ENCODE data around the gene MDFIC. TPM values are rescaled to one million over a fixed set of nuclear protein-coding genes. Genes with fewer than 3 reads are reported as not detected.

MDFIC gene
- polyA plus RNA-seq, 1 donor (not counting 4 experiments of a cell fraction or from before 2014, with no cell fraction given): 8.5 TPM

DNA sequence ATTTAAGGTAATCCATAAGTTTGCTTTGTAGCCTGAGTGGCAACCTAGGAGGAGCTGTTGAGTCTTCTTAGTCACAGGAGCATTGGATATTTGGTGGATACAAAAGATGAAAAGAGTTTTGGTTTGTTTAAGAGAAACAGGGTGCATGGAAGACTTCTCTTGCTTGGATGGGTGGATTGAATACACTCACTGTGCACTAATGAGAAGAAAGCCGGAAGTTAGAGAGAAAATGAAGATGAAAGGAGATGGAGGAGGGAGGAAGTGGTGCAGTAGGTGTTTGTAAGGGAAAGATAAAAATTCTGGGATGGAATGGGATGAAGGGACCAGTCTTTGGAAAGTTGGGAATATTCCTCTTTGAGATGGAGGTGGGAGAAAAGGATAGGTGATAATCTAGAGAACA is 7.7 kb downstream of the MDFIC start:
- no peak for TF ChIP-seq EZH2 (IDR thresholded peaks at IDR 0.05; ENCODE audit: low read length)
- TF ChIP-seq, protein P1, sequence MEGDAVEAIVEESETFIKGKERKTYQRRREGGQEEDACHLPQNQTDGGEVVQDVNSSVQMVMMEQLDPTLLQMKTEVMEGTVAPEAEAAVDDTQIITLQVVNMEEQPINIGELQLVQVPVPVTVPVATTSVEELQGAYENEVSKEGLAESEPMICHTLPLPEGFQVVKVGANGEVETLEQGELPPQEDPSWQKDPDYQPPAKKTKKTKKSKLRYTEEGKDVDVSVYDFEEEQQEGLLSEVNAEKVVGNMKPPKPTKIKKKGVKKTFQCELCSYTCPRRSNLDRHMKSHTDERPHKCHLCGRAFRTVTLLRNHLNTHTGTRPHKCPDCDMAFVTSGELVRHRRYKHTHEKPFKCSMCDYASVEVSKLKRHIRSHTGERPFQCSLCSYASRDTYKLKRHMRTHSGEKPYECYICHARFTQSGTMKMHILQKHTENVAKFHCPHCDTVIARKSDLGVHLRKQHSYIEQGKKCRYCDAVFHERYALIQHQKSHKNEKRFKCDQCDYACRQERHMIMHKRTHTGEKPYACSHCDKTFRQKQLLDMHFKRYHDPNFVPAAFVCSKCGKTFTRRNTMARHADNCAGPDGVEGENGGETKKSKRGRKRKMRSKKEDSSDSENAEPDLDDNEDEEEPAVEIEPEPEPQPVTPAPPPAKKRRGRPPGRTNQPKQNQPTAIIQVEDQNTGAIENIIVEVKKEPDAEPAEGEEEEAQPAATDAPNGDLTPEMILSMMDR (optimal IDR thresholded peaks at IDR 0.05 in 1 of 3, IDR thresholded peaks at IDR 0.05 in 1 of 3, conservative IDR thresholded peaks at IDR 0.05 in 1 of 3; ENCODE audit: extremely low read depth in 1 of 3, insufficient read depth in 2 of 3, low read length in 3 of 3): peak in 1 of 3 experiments; percentile 4
- H3K9me1 ChIP-seq (ENCODE audit: control insufficient read depth, extremely low read depth, insufficient read depth, low read length): no peaks in the 10 kb centered on the region
- no peak overlapping the region for H2AFZ ChIP-seq (ENCODE audit: control insufficient read depth, low read length)
- H3K9me3 ChIP-seq (ENCODE audit: control insufficient read depth, low read depth, low read length): no peaks in the 10 kb centered on the region
- dilution Hi-C loops (cut with MboI; ENCODE audit: extremely low pct_ligation_motif_present, low sequenced_read_pairs): no loop called here
- no peaks in the 10 kb centered on the region for H3K4me1 ChIP-seq (ENCODE audit: control insufficient read depth, extremely low read depth, insufficient read depth, low read length)
- H3K36me3 ChIP-seq (ENCODE audit: control insufficient read depth in 2 of 2, extremely low read depth in 1 of 2, insufficient read depth in 2 of 2, low read length in 2 of 2): no peaks in the 10 kb centered on the region
- no peaks in the 10 kb centered on the region for H3K27me3 ChIP-seq (ENCODE audit: control insufficient read depth, extremely low read depth, insufficient read depth, low read length)
- no peaks in the 10 kb centered on the region for H4K20me1 ChIP-seq (ENCODE audit: control insufficient read depth, extremely low read depth, insufficient read depth, low read length)
- H3K9ac ChIP-seq (ENCODE audit: control insufficient read depth, extremely low read depth, insufficient read depth, low read length): no peak overlapping the region
- no peak overlapping the region for H3K4me3 ChIP-seq (ENCODE audit: control insufficient read depth in 2 of 3, extremely low read depth in 1 of 3, insufficient read depth in 2 of 3, low read depth in 1 of 3, low read length in 3 of 3)
- H3K27ac ChIP-seq (ENCODE audit: control insufficient read depth, insufficient read depth, low read length): no peak overlapping the region
- H3K79me2 ChIP-seq (ENCODE audit: control insufficient read depth, insufficient read depth, low read length): no peaks in the 10 kb centered on the region
- FAIRE-seq (no peak), DNase-seq (ENCODE audit: low read depth, low spot score) (no peak)
- no peak overlapping the region for H3K4me2 ChIP-seq (ENCODE audit: control insufficient read depth, extremely low read depth, insufficient read depth, low read depth, low read length)

DNA sequence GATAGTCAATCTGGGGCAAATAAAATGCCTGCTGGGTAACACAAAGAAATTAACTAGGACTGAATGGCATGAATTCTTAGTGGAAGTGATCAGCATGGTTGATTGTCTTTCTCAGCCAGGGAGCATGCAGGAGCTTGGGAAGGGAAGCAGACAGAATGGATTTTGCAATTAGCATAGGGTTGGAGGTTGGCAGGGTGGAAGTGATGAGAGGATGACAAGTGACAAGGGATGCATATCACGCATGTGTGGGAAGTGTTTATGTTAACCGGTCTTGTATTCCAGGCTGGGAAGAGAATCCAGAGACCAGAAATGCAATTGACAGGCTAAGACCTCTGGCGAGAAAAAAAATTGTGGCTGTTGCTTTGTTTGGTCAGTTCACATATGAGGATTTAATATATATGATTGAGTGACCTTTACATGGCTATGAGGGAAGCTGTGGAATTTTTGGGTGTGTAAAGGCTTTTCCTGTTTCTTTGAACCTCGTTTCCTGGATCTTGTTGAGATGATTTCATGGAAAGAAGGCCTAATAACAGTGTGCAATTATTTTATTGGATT is 8.3 kb downstream of the MDFIC start:
- FAIRE-seq (no peak), DNase-seq (ENCODE audit: low read depth, low spot score) (no peak)
- Histone ChIP-seq H3K9me1 (ENCODE audit: control insufficient read depth, extremely low read depth, insufficient read depth, low read length) (no peaks in the 10 kb centered on the region), H3K9ac (ENCODE audit: control insufficient read depth, extremely low read depth, insufficient read depth, low read length) (no peak overlapping the region), H3K36me3 (ENCODE audit: control insufficient read depth in 2 of 2, extremely low read depth in 1 of 2, insufficient read depth in 2 of 2, low read length in 2 of 2) (no peaks in the 10 kb centered on the region), H3K27ac (ENCODE audit: control insufficient read depth, insufficient read depth, low read length) (no peak overlapping the region), H3K4me3 (ENCODE audit: control insufficient read depth in 2 of 3, extremely low read depth in 1 of 3, insufficient read depth in 2 of 3, low read depth in 1 of 3, low read length in 3 of 3) (no peak overlapping the region), H3K79me2 (ENCODE audit: control insufficient read depth, insufficient read depth, low read length) (no peaks in the 10 kb centered on the region), H3K4me2 (ENCODE audit: control insufficient read depth, extremely low read depth, insufficient read depth, low read depth, low read length) (no peak overlapping the region), H4K20me1 (ENCODE audit: control insufficient read depth, extremely low read depth, insufficient read depth, low read length) (no peaks in the 10 kb centered on the region), H2AFZ (ENCODE audit: control insufficient read depth, low read length) (no peak overlapping the region), H3K9me3 (ENCODE audit: control insufficient read depth, low read depth, low read length) (no peaks in the 10 kb centered on the region), H3K27me3 (ENCODE audit: control insufficient read depth, extremely low read depth, insufficient read depth, low read length) (no peaks in the 10 kb centered on the region), H3K4me1 (ENCODE audit: control insufficient read depth, extremely low read depth, insufficient read depth, low read length) (no peaks in the 10 kb centered on the region)
- TF ChIP-seq, protein P1 (optimal IDR thresholded peaks at IDR 0.05 in 1 of 3, IDR thresholded peaks at IDR 0.05 in 1 of 3, conservative IDR thresholded peaks at IDR 0.05 in 1 of 3; ENCODE audit: extremely low read depth in 1 of 3, insufficient read depth in 2 of 3, low read length in 3 of 3): no peak
- TF ChIP-seq EZH2 (IDR thresholded peaks at IDR 0.05; ENCODE audit: low read length): no peak
- dilution Hi-C loops (cut with MboI; ENCODE audit: extremely low pct_ligation_motif_present, low sequenced_read_pairs): no loop called here

All from keratinocyte (primary cell).